GM21717 (cell line): Measurements from ENCODE around the gene RASGRP1.

Source experiments
- ATAC-seq: cut with Tn5 transposase; IDR thresholded peaks from one replicate; pipeline ENCODE4 v1.9.1; 2021; ENCODE audit warnings: mild to moderate bottlenecking, moderate library complexity; ENCODE audit not compliant: unreplicated experiment

The RASGRP1 gene

DNA sequence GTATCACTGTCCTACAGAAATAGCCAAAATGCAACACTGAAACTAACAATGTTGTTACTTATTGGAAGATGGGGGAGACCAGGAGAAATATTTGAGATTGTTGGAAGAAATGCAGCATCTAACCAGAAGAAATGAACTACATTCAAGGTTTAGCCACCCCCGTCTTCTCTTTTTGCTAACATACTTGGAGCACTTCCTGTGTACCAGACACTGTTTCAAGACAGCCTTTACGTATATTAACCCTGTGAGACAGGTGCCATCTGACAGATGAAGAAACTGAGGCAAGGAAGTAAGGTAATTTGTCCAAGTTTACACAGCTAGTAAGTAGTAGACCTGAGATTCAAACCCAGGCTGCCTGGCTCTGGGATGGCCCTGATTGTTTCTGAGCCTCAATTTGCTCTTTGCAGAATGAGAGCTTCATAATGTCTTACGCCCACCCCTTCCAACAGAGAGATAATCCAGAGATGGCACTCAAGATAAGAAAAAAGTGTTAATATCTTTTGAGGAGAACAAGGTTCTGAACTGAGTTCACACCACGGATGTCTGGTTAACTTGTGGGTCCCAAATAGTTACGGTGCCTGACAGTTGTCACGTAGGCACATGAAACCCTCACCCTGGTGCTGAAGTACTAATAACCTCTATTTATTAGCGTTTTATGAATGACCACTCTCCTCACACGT lies 26.1 kb downstream of the RASGRP1 start:
- no peak for ATAC-seq

DNA sequence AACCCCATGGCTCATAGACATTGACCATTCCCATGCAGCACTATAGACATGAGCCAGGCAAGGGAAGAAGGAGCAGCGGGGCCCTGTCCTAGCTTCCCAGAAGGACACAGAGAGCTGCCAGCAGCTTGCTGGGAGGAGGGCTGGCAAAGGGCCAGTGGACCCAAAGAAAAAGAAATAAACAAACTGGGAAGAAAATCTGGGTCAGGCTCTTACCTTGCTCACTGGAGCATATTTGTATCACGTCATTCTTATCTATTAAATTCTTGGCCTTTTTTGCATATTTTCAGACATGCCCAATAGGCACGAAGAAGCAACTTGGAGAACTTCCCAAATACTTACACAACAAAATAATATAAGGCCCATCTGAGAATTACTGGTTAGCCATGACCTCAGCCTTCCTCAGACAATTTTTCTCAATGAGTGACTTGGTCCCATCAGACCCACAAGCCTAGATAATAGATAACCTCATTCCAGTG lies 28.4 kb downstream of the RASGRP1 start:
- ATAC-seq = no peak

DNA sequence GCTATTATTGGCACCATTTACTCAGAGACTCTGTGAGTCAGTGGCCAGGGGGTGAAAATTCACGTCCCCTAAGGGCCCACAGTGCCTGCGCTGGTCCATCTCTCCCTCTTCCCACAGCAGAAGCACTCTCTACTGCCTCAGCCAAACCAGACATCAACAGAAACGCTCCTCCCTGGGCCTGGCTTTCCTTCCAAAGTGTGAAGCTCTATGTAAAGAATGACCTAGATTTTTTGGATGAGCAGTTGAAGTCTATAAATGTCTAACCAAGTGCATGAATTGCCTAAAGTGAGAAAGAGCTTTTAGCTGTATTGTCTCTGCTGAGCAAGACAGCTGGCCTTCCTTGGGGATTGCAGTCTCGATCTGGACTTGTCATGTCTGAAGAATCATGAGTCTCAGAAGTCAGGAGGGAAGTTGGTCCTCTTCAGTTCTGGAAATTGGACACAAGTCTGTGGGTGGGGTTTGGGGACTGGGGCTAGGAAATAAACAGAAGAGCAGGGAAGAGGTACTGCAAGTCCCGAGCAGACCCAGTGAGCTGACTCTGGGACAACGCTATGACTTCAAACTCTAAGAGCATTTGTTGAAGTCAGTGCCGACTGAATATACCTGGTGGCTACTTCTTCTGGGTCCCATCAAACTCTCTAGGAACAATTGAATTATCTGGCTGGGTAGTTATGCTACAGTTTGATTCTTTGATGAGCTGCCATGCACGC lies 29.0 kb downstream of the RASGRP1 start:
- no peak for ATAC-seq

DNA sequence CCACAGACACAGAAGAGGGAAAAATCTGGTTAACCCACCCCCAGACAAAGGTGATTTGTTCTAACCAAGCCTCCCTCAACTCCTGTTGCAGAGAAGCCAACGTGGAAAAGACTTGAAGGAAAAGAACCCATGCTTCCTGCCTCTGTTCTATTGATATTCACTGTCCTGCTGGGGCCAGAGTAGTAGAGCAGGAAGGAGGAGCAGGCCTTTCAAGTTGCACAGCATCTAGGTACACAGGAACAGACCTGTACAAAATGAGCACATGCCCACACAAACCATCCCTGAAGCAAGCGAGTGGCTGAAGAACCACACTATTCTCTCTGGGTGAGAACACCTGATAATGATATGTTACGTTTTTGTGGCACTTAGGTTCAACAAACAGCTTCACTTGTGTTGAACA lies 29.9 kb downstream of the RASGRP1 start:
- no peak for ATAC-seq

DNA sequence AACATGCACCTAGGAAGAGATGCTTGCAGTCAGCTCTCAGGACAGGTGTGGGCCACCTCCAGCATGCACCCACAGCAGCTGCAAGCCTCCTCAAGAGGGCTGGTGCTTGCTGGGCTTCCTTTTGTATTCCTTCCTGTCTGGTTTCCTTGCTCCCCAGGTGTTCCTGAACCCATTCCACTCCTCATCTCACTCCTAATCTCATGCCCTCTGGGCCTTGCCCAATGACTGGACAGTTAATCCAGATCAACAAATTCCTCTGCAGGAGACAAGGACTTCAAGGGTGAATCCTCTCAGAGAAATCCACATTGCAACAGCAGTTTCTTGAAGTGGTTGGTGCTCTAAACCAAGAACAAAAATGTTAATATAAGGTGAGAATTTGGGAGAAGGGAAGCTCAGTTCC lies 30.7 kb downstream of the RASGRP1 start:
- no peak for ATAC-seq

DNA sequence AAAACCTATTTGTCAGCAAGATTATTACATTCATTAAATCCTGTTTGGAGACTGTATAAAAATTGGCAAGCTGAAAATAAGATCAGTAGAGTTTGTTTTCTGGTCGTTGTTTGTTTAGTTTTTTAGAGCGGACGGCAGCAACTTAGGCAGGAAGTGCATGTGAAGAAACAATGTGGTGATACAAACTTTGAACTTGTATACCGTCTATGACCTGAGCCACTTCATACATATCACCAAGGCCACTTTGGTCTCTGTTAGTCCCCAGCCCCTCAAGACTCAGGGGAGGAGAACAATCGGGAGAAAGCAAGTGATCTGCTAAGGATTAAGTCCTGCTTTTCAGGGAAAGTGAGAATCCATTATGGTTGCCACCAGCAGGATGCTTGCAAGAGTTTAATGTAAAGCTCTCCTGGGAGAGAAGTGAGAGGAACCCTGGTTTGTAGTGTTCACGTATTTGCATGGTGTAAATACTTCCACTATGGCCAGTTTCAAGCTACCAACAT lies 31.1 kb downstream of the RASGRP1 start:
- ATAC-seq = no peak

DNA sequence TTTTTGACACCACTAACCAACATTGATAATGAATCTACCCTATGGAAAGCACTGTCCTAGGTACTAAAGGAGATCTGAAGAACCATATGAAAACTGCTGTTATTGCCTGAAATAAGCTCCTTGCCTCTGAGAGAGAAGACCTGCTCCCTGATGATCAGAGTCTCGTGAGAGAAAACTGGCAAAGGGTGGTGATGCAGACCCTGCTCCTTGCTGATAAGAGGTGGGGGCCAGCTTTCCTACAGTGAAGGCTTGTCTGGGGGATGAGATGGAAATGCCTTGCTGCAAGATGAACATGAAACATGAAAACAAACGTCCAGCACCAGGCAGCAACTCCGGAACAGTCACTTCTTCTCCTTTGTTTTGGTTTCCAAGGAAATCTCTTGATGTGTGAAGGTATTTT lies 31.9 kb downstream of the RASGRP1 start:
- ATAC-seq = no peak

DNA sequence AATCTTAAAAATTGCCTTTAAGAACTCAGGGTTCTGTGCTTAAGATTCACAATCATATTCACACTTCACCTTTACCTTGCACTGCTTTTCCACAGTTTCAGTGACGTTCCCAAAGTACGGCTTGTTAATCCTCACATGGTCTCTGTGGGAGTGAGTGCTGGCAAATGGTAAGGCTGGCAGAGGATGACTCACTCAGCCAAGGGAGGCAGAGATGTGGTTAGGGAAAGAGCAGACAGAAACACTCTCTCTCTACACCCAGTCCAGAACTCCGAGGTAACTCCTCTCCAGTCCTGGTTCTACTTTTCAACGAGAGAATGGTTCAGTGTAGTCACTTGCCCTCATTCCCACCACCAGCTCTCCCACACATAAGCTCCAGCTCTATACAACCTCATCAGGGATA lies 33.1 kb downstream of the RASGRP1 start:
- no peak for ATAC-seq

DNA sequence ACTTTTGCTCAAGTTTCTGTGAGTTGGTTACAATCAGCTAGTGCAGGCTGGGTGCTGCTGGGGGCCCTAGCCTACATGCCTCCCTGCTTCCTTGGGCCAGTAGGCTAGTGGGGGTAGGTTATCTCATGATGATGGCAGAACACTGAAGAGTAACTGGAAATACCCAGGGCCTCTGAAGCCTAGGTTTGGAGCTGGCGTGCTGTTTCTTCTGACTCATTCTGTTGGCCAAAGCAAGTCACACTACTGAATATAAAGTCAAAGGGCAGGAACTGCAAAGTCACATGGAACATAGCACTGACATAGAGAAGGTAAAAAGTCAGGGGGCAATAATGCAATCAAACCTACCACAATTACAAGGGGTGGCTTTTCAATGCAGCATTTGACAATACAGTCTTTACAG lies 34.5 kb downstream of the RASGRP1 start:
- ATAC-seq = peak; percentile 78

DNA sequence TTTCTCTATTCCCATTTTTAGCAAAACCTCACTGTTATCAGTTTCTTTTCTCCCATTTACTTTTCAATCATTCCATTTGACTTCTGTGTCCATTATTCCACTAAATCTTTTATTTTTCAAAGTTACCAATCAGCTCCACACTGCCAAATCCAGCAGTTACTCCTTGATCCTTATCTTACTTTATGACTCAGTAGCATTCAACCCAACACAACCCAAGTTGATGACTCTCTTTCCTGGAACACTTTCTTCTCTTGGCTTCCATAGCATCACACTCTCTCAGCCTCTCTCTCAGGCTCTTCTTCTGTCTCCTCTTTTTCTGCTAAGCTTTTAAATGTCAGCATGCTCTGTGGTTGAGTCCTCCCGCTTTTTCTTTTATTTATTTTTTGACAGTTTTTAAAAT lies 36.3 kb downstream of the RASGRP1 start:
- no peak for ATAC-seq

DNA sequence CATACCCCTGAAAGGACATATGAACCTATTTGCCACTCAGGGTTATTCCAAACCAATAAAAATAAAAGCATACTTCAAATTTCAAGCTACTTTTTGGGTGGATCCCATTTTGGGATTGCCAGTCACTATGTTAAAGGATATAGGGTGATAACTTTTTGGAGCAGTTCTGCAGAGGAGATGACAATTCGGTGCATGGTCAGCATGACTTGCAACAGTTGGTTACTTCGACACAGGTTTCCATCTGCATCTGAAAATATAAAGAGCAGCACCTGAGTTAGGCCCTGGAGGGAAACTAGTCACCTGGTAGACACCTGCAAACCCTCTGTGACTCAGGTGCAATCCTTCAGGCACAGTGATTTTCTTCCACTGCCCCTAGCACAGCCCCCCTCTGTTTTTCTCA lies 38.5 kb downstream of the RASGRP1 start:
- ATAC-seq = no peak

DNA sequence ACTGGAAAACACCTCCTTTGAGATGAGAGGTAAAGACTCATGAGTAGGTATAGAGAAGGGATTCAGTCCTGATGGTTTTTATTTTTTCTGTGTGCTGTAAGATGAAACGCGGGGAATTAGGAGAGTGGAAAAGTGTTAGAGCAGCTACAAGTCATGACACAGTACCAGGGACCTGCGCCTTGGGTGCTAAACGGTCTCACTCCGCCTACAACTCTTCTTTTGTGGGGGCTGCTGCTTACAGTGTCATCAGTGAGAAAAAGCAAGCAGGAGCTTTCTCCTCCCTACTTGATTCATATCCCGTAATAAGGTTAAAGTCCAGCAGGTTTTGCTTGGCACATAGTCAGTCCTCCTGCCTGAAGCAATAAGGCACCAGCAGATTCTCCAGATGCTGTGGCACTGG lies 39.1 kb downstream of the RASGRP1 start:
- no peak for ATAC-seq

DNA sequence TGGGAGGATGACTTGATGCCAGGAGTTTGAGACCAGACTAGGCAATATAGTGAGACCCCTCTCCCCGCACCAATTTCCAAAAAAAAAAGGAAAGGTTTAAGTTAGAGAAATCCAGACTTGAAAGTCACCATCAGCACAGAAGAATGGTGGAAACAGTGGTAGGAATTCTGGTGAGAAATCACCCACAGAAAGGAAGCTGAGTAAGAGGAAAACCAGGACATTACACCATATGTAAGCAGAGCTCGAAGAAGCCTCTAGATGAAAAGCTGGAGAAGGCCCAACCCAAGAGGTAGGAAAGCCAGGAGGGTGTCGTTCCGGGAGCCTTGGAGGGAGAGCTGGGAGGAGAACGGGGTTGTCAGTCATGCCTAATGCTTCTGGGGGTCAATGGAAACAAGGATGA lies 40.5 kb downstream of the RASGRP1 start:
- no peak for ATAC-seq

DNA sequence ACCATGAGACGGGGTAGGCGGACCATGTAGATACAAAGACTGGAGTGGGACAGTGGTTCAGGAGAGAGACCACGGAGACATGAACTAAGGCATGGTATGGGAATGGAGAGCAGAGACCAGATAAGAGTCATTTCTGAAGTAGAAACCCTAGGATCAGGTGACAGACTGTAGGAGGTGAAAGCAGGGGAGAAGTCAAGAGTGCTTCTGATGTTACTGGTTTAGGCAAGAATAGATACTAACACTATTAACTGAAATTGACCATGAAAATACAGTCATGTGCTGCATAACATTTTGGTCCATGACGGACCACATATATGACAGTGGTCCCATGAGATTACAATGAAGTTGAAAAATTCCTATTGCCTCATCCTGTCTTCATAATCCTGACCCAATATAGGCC lies 41.7 kb downstream of the RASGRP1 start:
- ATAC-seq = no peak

DNA sequence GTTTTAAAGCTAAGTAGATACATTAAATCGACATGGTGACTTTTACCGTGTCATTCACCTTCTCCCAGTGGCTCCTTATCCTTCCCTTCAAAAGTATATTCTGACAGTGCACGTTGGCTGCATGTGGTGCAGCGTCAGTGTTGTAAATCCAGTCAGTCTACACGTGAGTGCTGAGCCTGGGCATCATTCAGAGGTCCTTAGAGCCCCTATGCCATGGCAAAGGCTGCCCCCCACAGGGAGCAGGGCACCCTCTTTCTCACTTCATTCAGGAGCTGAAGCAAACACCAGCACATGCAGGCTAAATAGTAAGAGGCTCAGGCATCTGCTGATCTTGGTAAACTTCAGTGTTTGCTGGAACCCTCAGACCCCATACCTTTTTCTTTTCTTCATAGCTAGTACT lies 43.3 kb downstream of the RASGRP1 start:
- no peak for ATAC-seq

DNA sequence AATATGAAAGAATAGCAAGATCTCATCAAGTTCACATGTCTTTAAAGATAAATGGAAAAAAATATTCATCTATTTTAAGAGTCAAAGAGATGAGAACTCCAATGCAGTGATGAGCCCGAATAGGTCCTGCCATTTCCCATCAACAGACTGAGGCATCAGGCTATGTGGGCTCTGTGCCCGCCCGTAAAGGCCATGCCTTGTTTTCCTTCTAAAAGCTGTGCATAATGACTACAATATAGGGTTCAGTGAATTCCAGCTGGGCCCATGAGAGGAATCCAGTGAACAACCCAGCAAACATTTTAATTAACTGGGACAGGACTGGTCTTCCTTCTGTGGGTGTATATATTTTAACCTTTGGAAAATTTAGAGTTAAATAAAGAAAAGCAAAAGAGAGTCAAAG lies 44.6 kb downstream of the RASGRP1 start:
- ATAC-seq = no peak

DNA sequence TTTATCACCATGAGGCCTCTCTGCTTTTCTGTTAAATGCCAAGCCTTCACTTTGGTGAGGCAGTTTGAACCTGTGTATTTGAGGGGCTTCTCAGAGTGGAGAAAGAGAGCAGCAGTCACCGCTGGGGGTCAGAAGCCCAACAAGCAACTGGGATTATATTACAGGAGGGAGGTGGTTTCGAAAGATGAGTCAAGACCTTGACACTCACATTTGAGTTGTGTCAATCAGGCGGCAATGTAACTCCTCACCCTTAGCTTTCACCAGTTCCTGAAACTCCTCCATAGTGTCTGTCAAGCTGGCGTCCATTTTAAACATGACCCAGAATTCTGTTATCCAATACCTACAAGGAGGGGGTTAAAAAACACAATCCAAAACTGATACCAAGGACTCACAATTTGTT lies 46.5 kb downstream of the RASGRP1 start:
- no peak for ATAC-seq

DNA sequence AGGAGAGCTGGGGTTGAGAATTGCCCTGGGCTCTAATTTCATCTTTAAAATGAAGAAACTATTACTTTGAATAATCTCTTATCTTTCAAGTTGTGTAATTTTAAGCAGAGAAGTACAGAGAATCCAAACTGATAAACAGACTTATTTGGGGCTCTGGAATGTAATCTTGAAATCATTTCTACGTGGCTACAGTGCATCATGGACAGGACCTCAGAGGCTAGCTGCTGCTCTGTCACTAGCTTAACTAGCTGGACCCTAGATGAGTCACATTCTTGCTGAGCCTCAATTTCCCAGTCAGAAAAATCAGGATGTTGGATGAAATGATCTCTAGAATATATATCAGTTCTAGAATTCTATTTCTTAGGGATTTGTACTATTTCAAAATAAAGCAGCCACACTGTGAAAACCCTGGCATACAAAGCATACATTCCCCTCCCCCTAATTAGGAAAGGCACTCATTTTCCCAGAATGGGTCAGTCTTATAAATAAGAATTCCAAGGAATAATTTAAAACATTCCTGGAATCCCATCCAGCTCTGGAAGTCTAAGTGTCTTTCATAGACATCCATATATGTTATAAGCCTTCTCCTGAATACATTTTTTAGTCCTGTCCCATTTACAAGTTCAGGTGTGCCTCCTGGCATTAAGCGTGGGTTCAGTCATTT lies 47.2 kb downstream of the RASGRP1 start:
- ATAC-seq = no peak

DNA sequence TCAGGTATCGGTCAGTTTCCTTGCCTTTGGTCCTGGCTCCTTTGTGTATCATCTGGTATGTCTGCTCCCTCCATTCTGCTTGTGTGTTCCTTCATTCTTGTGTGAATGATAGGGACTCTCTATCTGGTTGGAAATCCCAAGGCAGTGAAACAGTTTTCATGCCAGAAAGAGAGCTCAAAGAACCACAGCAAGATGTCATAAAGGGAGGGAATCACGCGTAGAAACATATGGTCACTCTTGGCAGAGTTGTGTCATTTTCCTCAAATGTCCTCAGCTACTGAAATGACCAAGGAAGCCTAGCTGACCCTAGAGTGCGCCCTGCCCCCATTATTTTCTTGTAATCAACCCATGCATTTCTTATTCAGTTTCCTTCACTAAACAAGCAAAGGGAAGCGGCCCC lies 48.0 kb downstream of the RASGRP1 start:
- no peak for ATAC-seq

DNA sequence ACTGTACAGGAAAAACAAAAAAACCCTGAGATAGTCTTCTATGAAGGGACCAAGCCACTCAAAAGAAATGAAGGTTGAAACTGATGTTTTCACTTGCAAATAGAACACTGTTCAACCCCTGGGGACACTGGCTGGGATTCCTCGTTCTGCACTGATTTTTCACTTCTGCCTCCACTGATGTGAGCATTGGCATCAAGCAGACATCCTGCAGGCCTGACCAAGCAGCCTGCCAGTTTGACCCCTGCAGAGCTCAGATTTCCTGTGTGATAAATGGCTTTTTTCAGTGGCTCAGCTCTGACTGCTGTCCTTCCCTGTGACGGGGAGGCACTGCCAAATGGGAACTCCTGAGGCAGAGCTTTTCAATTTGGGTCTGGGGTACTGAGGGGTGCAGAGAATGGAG lies 50.0 kb downstream of the RASGRP1 start:
- ATAC-seq = no peak

DNA sequence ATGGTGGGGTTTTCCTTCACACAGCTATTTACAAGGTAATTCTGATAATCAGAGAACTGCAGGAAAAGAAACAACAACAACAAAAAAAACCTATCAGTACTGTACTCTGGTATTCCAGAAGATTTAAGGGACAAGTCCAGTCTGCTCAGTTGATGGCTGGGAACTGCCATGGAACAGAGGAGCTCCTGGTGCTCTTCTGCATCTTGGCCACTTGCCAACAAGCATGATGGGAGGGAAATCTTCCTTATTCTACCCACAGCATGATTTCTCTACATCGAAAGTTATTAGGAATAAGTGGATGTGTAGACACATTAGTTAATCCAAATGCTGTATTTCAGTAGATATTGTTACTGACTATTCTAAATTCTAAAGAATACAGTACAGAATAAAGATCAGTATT lies 51.7 kb downstream of the RASGRP1 start:
- ATAC-seq = no peak

DNA sequence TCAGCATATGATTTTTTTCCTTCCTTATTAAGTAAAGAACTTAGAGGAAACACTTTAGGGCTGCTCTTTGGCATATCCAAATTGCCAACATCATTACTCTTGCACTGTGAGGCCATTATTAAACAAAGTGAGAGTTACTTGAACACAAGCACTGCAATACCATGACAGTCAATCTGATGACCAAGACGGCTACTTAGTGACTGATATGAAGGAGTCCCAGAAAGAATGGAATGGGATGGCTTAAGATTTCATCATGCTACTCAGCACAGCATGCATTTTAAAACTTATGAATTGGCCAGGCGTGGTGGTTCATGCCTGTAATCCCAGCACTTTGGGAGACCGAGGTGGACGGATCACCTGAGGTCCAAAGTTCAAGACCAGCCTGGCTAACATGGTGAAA lies 55.5 kb downstream of the RASGRP1 start:
- no peak for ATAC-seq
